NCI-H82 (cell line): ENCODE measurements around the gene CHD8.
"Not testable (repeated sequence)": the region's sequence is repeated elsewhere in the genome, so short reads cannot be mapped to it uniquely, and the experiment has no call there.

Experiments
- DNase-seq: peaks from one replicate; lab custom pipeline; 2025; lab: John Stamatoyannopoulos, UW

Gene CHD8

GRCh38 chr14:21436567-21437062, 19.3 kb downstream of the CHD8 start:
- DNase-seq: no peak

- no peak for DNase-seq
Measured at GRCh38 chr14:21431126-21431525, 24.8 kb downstream of the CHD8 start.

- no peak for DNase-seq
Measured at GRCh38 chr14:21428930-21429329, 27.0 kb downstream of the CHD8 start.

- no peak for DNase-seq
Measured at GRCh38 chr14:21426692-21427091, 29.2 kb downstream of the CHD8 start.

GRCh38 chr14:21419528-21419927, 36.4 kb downstream of the CHD8 start:
- no peak for DNase-seq

GRCh38 chr14:21415329-21415728, 40.6 kb downstream of the CHD8 start:
- DNase-seq: no peak

GRCh38 chr14:21414137-21414631, 41.7 kb downstream of the CHD8 start:
- no peak for DNase-seq

- DNase-seq: no peak
Measured at GRCh38 chr14:21408147-21408546, 47.8 kb downstream of the CHD8 start.

GRCh38 chr14:21406213-21406612, 49.7 kb downstream of the CHD8 start:
- DNase-seq: no peak

GRCh38 chr14:21405097-21405496, 50.8 kb downstream of the CHD8 start:
- no peak for DNase-seq

- DNase-seq: no peak
Measured at GRCh38 chr14:21399311-21399870, 56.5 kb downstream of the CHD8 start.

- no peak for DNase-seq
Measured at GRCh38 chr14:21398901-21399300, 57.0 kb downstream of the CHD8 start.

GRCh38 chr14:21395450-21395849, 60.5 kb downstream of the CHD8 start:
- DNase-seq: no peak

GRCh38 chr14:21385188-21385904, 70.6 kb downstream of the CHD8 start:
- DNase-seq: no peak

GRCh38 chr14:21384494-21384851, 71.5 kb downstream of the CHD8 start:
- DNase-seq: no peak

GRCh38 chr14:21383848-21384493, 72.0 kb downstream of the CHD8 start, which contains the start of gene SUPT16H:
Gene SUPT16H (minus strand): TSS chr14:21384019. CDS start chr14:21383927, 92 bp downstream.
- peak; percentile 99 for DNase-seq

- peak; percentile 53 for DNase-seq
Measured at GRCh38 chr14:21382886-21383847, 72.8 kb downstream of the CHD8 start.

- DNase-seq: no peak
Measured at GRCh38 chr14:21382095-21382494, 73.8 kb downstream of the CHD8 start.

GRCh38 chr14:21379338-21379737, 76.6 kb downstream of the CHD8 start:
- no peak for DNase-seq

GRCh38 chr14:21373980-21374379, 81.9 kb downstream of the CHD8 start:
- no peak for DNase-seq

- not testable (repeated sequence) for DNase-seq
Measured at GRCh38 chr14:21372814-21373213, 83.1 kb downstream of the CHD8 start.
